MM.1S (cell line): ENCODE data around the gene ZFX.

ENCODE experiments used
- EZH2 ChIP-seq: fragments of 300-600 bp; sonication (generic); optimal IDR thresholded peaks from 2 replicates; pipeline ENCODE3; 2017; ENCODE audit warnings: low read depth, mild to moderate bottlenecking, antibody characterized with exemption, low read length, mixed read lengths
- TF ChIP-seq, protein P1 (sequence below): fragments of 300-600 bp; sonication (generic); IDR thresholded peaks from 2 replicates; pipeline ENCODE4 v1.5.1; 2016; ENCODE audit warnings: antibody characterized with exemption, low read length, mixed read lengths

DNA sequence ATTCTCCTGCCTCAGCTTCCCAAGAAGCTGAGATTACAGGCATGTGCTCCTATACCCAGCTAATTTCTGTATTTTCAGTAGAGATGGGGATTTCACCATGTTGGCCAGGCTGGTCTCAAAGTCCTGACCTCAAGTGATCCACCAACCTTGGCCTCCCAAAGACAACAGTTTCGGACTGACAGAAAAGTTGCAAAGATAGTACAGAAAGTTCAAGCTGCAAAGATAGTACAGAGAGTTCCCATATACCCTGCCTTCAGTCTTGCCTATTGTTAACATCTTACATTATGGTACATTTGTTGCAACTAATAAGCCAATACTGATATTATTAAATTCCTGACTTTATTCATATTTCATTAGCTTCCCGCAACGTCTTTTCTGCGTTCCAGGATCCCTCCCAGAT lies 98.5 kb downstream of the ZFX start:
- TF ChIP-seq, protein P1, sequence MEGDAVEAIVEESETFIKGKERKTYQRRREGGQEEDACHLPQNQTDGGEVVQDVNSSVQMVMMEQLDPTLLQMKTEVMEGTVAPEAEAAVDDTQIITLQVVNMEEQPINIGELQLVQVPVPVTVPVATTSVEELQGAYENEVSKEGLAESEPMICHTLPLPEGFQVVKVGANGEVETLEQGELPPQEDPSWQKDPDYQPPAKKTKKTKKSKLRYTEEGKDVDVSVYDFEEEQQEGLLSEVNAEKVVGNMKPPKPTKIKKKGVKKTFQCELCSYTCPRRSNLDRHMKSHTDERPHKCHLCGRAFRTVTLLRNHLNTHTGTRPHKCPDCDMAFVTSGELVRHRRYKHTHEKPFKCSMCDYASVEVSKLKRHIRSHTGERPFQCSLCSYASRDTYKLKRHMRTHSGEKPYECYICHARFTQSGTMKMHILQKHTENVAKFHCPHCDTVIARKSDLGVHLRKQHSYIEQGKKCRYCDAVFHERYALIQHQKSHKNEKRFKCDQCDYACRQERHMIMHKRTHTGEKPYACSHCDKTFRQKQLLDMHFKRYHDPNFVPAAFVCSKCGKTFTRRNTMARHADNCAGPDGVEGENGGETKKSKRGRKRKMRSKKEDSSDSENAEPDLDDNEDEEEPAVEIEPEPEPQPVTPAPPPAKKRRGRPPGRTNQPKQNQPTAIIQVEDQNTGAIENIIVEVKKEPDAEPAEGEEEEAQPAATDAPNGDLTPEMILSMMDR: no peak
- TF ChIP-seq EZH2: no peak
